ENCODE data around the gene MIGA2.

DNA sequence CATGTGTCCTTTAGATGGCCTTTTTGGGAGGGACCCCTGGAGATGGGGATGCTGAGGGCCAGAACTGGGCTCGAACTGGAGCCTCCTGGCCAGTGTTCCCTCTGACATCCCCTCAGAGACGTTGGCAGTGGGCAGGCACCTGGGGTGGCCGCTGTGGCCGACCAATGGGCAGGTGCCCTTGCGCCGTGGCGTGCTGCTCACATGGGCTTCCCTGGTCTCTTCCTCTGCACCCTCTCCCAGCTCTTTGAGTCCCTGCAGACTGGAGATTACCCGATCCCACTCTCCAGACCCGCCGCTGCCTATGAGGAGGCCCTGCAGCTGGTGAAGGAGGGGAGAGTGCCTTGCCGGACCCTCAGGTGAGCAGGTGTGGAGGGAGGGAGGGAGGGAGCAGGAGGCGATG, 24.6 kb downstream of the MIGA2 start:
- TF ChIP-seq, protein P1, sequence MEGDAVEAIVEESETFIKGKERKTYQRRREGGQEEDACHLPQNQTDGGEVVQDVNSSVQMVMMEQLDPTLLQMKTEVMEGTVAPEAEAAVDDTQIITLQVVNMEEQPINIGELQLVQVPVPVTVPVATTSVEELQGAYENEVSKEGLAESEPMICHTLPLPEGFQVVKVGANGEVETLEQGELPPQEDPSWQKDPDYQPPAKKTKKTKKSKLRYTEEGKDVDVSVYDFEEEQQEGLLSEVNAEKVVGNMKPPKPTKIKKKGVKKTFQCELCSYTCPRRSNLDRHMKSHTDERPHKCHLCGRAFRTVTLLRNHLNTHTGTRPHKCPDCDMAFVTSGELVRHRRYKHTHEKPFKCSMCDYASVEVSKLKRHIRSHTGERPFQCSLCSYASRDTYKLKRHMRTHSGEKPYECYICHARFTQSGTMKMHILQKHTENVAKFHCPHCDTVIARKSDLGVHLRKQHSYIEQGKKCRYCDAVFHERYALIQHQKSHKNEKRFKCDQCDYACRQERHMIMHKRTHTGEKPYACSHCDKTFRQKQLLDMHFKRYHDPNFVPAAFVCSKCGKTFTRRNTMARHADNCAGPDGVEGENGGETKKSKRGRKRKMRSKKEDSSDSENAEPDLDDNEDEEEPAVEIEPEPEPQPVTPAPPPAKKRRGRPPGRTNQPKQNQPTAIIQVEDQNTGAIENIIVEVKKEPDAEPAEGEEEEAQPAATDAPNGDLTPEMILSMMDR (conservative IDR thresholded peaks at IDR 0.05; ENCODE audit: low read depth, low read length): no peak
- TF ChIP-seq BHLHE40 (IDR thresholded peaks at IDR 0.05; ENCODE audit: low read depth, low read length) (no peak), RFX5 (IDR thresholded peaks at IDR 0.05; ENCODE audit: low read depth, low read length) (no peak), POLR2A (IDR thresholded peaks at IDR 0.05; ENCODE audit: low read depth, low read length) (no peak), MXI1 (IDR thresholded peaks at IDR 0.05; ENCODE audit: borderline replicate concordance, low read depth, low read length) (no peak), SMC3 (IDR thresholded peaks at IDR 0.05; ENCODE audit: low read depth, low read length) (no peak), CHD1 (IDR thresholded peaks at IDR 0.05; ENCODE audit: low read depth, low read length) (no peak)
- TF ChIP-seq, protein P2, sequence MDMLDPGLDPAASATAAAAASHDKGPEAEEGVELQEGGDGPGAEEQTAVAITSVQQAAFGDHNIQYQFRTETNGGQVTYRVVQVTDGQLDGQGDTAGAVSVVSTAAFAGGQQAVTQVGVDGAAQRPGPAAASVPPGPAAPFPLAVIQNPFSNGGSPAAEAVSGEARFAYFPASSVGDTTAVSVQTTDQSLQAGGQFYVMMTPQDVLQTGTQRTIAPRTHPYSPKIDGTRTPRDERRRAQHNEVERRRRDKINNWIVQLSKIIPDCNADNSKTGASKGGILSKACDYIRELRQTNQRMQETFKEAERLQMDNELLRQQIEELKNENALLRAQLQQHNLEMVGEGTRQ (IDR thresholded peaks at IDR 0.05; ENCODE audit: low read depth, low read length): no peak

Measured in IMR-90 (cell line).